Peyer's patch (tissue), 4 donors: ENCODE results near the gene TFF1. TPM values are rescaled to one million over a fixed set of nuclear protein-coding genes. Genes with fewer than 3 reads are reported as not detected.

Experiments used
- DNase-seq, 3 donors: peaks; one replicate each; pipeline ENCODE4 v3.0.0-alpha.2; 2017 to 2019
- H3K27ac ChIP-seq, 4 donors: fragments of 200-600 bp; sonication (generic); one replicate each; pipeline ENCODE4 v1.5.1; 2016 to 2019
- H3K27me3 ChIP-seq, 2 donors: fragments of 200-600 bp; sonication (generic); one replicate each; pipeline ENCODE4 v1.5.1; 2019
- H3K36me3 ChIP-seq, 3 donors: fragments of 200-600 bp; sonication (generic); one replicate each; pipeline ENCODE4 v1.5.1; 2016 to 2019
- H3K4me1 ChIP-seq, 4 donors: fragments of 200-600 bp; sonication (generic); one replicate each; pipeline ENCODE4 v1.5.1; 2016 to 2019
- H3K4me3 ChIP-seq, 4 donors: fragments of 200-600 bp; sonication (generic); 1 replicate in 3 of 4; 2 replicates in 1 of 4; pipeline ENCODE4 v1.5.1; 2016 to 2019; ENCODE audit warnings: mild to moderate bottlenecking in 1 of 4
- H3K9me3 ChIP-seq, 4 donors: fragments of 200-600 bp; sonication (generic); one replicate each; pipeline ENCODE4 v1.5.1; 2016 to 2019; ENCODE audit warnings: mild to moderate bottlenecking in 1 of 4
- CTCF ChIP-seq, 6 experiments: fragments of 450-650 bp in 4 of 6; fragments of 200-600 bp in 2 of 6; sonication (generic) in 1 of 6; IDR thresholded peaks; one replicate each; pipeline ENCODE4 v1.5.1; 2017 to 2019; ENCODE audit warnings: antibody characterized with exemption in 6 of 6, mild to moderate bottlenecking in 3 of 6, moderate library complexity in 1 of 6
- POLR2A ChIP-seq, 2 donors: fragments of 450-650 bp; IDR thresholded peaks; one replicate each; pipeline ENCODE4 v1.5.1; 2017; ENCODE audit warnings: antibody characterized with exemption in 2 of 2, mild to moderate bottlenecking in 2 of 2, moderate library complexity in 2 of 2
- total RNA-seq, 4 donors: library from RNA; depleted of rRNA; stranded (reverse); fragments of >200 nt; gene quantifications; one replicate each; pipeline ENCODE4 v1.1.0, GENCODE V29; 2016

Gene TFF1
- total RNA-seq, 4 donors from 2014 or later = 32.4 to 136 (median 103) TPM; not detected in 1

GRCh38 chr21:42319851-42320572, 46.3 kb downstream of the TFF1 start:
- Histone ChIP-seq H3K9me3 (no peaks in the 10 kb centered on the region), H3K4me1 (peaks cover 0 to 8% (median 4%) of the 10 kb centered on the region in 4 donors), H3K4me3 (no peak overlapping the region), H3K27me3 (no peaks in the 10 kb centered on the region), H3K27ac (peak overlapping the region in 1 of 4 donors; percentile 52), H3K36me3 (no peaks in the 10 kb centered on the region)
- TF ChIP-seq CTCF (IDR thresholded peaks at IDR 0.05) = no peak
- TF ChIP-seq POLR2A (IDR thresholded peaks at IDR 0.05) = no peak
- DNase-seq = peak in 1 of 3 donors; percentile 53

DNA sequence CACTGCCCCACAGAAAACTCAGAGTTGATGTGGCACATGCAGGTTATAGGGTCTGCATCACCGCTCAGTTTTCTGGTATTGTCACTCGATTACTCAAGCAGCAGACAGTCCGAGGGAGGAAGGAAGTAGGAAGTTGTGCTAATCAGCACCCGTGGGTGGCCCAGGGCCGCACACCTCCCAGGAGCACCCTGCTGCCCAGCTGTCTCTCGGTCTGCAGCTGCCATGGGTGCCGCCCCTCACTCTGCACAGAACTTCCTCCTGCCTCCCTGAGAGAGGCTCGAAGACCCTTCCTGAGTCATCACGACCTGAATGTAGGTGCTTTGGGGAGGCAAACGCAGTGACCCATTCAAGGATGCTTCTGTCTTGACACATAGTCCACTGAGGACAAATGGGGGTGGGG, 47.0 kb downstream of the TFF1 start:
- Histone ChIP-seq H3K36me3 (no peaks in the 10 kb centered on the region), H3K27ac (peak overlapping the region in 2 of 4 donors; percentile 8 to 52), H3K4me1 (peaks cover 0 to 14% (median 4%) of the 10 kb centered on the region in 4 donors), H3K27me3 (no peaks in the 10 kb centered on the region), H3K9me3 (no peaks in the 10 kb centered on the region), H3K4me3 (no peak overlapping the region)
- peak in 2 of 3 donors; percentile 32 to 69 for DNase-seq
- TF ChIP-seq POLR2A (IDR thresholded peaks at IDR 0.05) (no peak), CTCF (IDR thresholded peaks at IDR 0.05) (no peak)

DNA sequence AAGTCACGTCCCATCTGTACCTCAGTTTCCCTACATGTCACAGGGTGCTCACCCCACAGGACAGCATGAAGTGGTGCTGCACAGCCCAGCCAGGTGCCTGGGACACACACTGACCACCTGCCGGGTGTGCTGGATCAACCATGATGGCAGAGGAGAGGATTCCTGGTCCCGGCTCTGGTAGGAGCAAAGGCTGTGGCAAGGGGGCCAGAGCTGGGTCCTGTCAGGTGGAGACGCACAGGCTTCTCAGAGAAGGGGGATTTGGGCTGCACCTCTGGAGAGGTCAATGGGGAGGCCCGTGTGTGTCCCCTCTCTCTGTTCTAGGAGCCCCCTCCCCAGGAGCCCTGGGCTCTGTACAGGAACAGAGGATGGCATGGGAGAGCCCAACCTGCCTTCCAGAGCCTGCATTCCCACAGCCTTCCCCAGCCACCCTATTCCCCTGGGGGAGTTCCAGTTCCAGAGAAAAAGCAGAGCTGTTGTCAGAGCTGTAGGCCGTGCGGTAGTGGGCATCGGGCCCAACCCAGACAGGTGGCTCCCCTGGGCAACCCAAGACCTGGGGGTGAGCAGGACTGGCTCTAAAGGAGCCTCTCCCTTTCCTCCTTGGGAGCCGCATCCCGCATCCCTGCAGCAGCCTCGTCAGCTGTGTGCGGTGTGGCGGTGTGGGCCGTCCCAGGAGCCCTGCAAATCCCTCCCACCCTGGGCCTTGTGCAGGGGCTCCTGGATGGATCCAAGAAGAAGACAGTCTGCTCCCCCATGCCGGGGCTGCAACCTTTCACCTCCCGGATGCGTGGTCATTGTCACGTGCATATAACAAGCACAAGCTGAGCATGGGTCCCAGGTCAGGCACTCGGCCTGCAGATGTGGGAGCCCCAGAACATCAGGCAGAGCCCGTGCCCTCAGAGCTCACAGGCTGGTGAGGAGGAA, 48.2 kb downstream of the TFF1 start:
- Histone ChIP-seq H3K4me3 (peak overlapping the region in 2 of 4 donors; percentile 25 to 28), H3K36me3 (no peaks in the 10 kb centered on the region), H3K27me3 (no peaks in the 10 kb centered on the region), H3K27ac (peak overlapping the region in 3 of 4 donors; percentile 68 to 91 (median 91)), H3K4me1 (peaks cover 0 to 26% (median 6%) of the 10 kb centered on the region in 4 donors), H3K9me3 (no peaks in the 10 kb centered on the region)
- DNase-seq = peak in 2 of 3 donors; percentile 41 to 51
- TF ChIP-seq CTCF (IDR thresholded peaks at IDR 0.05) (no peak), POLR2A (IDR thresholded peaks at IDR 0.05) (no peak)

DNA sequence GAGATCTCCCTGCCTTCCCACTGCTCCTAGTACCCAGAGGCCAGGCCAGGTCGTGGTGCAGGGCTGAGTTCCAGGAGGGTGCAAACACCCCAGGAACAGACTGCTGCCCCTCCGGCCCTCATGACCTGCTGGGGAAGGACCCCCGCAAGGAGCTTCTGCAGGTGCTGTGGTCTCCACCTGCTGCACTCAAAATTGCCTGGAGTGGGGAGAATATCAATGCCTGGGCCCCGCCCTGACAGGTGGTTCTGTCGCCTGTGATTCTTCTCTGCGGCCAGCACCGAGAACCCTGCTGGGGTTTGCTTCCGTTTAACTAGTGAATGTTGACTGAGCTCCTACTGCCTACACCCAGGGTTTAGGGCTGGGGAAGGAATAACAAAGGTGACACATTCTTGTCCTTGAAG, 49.0 kb downstream of the TFF1 start:
- DNase-seq = peak in 2 of 3 donors; percentile 63 to 75
- H3K4me3 ChIP-seq = peak overlapping the region in 2 of 4 donors; percentile 25 to 28

More for the DNA sequence above, 49.0 kb downstream of the TFF1 start:
- Histone ChIP-seq H3K9me3 (no peaks in the 10 kb centered on the region), H3K36me3 (no peaks in the 10 kb centered on the region), H3K27me3 (no peaks in the 10 kb centered on the region), H3K27ac (peak overlapping the region in 3 of 4 donors; percentile 68 to 91 (median 91)), H3K4me1 (peaks cover 0 to 26% (median 6%) of the 10 kb centered on the region in 4 donors)
- no peak for TF ChIP-seq CTCF (IDR thresholded peaks at IDR 0.05)
- TF ChIP-seq POLR2A (IDR thresholded peaks at IDR 0.05) = no peak
